Effector memory CD4-positive, alpha-beta T cell (primary cell): Measurements from ENCODE around the gene PTCHD4.

ENCODE experiments used
- DNase-seq, 3 donors: peaks; one replicate each; pipeline ENCODE4 v3.0.0-alpha.2; 2020
- H3K27ac ChIP-seq: 2 replicates; pipeline ENCODE4 v1.7.0; 2013; ENCODE audit warnings: mild to moderate bottlenecking, low read length, moderate library complexity; ENCODE audit not compliant: insufficient read depth, poor library complexity, severe bottlenecking
- H3K27me3 ChIP-seq: replicated peaks from 2 replicates; pipeline ENCODE4 v1.7.0; 2013; ENCODE audit warnings: mild to moderate bottlenecking, low read length; ENCODE audit not compliant: insufficient read depth, control insufficient read depth, poor library complexity, severe bottlenecking
- H3K36me3 ChIP-seq: 2 replicates; pipeline ENCODE4 v1.7.0; 2013; ENCODE audit warnings: mild to moderate bottlenecking, low read length, moderate library complexity; ENCODE audit not compliant: control insufficient read depth, insufficient read depth
- H3K4me1 ChIP-seq: 2 replicates; pipeline ENCODE4 v1.7.0; 2013; ENCODE audit warnings: low read length, mild to moderate bottlenecking; ENCODE audit not compliant: control insufficient read depth, insufficient read depth, poor library complexity, severe bottlenecking
- H3K4me3 ChIP-seq: 2 replicates; pipeline ENCODE4 v1.7.0; 2013; ENCODE audit warnings: low read length, low read depth, mild to moderate bottlenecking; ENCODE audit not compliant: insufficient read depth, poor library complexity, severe bottlenecking
- H3K9me3 ChIP-seq: 2 replicates; pipeline ENCODE4 v1.7.0; 2013; ENCODE audit warnings: mild to moderate bottlenecking, low read length, moderate library complexity; ENCODE audit not compliant: control insufficient read depth

Gene PTCHD4

DNA sequence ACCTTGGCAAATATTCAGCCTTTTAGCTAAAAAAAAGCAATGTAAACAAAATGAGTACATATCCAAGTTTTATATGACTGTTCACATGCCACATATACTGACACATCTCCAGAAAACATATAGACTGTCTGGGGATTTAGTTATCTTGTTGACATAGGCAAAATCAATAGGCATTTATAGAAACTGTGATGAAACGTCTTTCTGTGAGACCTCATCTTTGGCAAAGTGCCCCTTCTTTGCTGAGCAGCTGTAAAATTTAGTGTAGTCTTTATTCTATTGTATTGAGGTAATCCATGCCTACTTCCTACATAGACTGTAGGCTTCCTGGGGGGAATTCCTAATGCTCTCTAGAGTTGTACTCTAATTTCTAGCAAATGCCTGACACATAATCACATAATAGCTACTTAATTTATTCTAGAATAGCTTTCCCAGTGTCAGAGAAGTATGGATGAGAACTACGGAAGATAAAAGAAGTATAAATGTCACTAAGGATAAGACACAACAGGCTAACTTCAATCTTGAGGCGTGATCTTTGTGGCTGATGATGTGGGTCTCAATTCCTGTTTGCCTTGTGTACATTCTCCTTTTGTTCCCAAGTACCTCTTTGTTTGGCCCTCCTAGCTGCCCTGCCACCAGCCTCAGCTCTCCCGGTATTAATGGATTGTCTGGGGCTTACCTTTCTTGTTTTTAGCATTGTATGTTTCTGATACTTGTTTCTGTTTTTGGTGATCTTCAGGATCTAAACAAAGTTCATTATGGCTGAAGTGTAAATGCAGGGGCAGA lies 30.6 kb downstream of the PTCHD4 start:
- no peaks in the 10 kb centered on the region for H3K27me3 ChIP-seq
- H3K9me3 ChIP-seq = no peaks in the 10 kb centered on the region
- no peak overlapping the region for H3K4me3 ChIP-seq
- DNase-seq = no peak
- no peaks in the 10 kb centered on the region for H3K36me3 ChIP-seq
- no peak overlapping the region for H3K27ac ChIP-seq
- no peaks in the 10 kb centered on the region for H3K4me1 ChIP-seq

- Histone ChIP-seq H3K9me3 (no peaks in the 10 kb centered on the region), H3K27me3 (no peaks in the 10 kb centered on the region), H3K4me1 (no peaks in the 10 kb centered on the region), H3K4me3 (no peak overlapping the region), H3K27ac (no peak overlapping the region), H3K36me3 (no peaks in the 10 kb centered on the region)
- no peak for DNase-seq
Observed at GRCh38 chr6:48078120-48078519, 32.9 kb downstream of the PTCHD4 start.

DNA sequence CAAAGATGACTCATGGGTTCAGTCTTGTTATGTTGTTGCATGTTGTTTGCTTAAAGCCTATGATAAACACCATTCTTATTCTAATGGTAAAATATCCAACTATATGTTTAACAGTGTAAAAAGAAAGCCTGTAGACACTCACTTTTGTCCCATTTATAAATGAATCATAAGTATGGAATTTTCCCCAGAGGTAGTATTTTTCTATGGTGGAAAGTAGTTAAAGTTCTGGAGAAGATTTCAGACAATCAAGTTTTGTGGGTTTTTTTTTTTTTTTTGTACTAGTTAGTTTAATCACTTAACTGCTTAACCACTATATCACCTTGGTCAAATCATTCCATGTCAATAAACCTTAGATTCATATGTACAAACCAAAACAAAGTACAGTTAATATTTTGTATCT lies 35.8 kb downstream of the PTCHD4 start:
- Histone ChIP-seq H3K9me3 (no peaks in the 10 kb centered on the region), H3K27ac (no peak overlapping the region), H3K27me3 (no peaks in the 10 kb centered on the region), H3K4me3 (no peak overlapping the region), H3K4me1 (no peaks in the 10 kb centered on the region), H3K36me3 (no peaks in the 10 kb centered on the region)
- DNase-seq = no peak

DNA sequence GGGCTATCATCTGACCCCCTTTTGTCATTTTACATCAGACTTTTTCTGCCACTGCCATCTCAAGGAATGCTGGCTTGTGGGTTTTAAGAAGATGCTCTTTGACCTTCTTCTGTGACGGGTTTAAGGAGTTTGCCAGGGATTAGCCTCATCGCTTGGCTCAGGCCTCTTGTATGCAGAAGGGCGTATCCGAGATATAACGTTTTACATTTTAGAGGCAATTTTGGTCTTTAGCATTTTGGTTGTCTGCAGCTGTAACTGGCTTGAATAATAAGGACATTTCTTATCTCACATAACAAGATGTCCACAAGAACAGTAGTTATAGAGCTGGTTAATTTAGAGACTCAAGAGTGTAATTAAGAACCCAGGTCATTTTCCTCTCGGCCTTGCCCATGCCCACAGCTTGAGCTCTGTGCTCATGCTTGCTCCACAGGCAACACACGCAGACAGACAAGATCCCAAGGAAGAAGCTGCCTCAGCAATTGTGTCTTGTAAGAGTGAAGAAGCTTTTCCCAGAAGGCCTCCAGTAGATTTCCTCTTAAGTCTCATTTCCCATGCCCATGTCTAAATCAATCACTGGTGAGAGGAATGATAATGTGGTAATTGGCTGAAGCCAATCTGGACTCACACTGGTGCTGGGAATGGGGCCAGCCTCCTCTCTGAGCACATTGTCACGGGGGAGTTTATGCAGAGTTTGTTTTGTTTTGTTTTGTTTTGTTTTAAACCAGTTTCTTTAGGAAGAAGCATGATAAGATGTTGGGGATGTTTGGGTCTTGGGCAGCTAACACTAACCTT lies 36.8 kb downstream of the PTCHD4 start:
- no peaks in the 10 kb centered on the region for H3K9me3 ChIP-seq
- no peak overlapping the region for H3K4me3 ChIP-seq
- no peaks in the 10 kb centered on the region for H3K27me3 ChIP-seq
- no peaks in the 10 kb centered on the region for H3K4me1 ChIP-seq
- H3K36me3 ChIP-seq = no peaks in the 10 kb centered on the region
- no peak for DNase-seq
- H3K27ac ChIP-seq = no peak overlapping the region

DNA sequence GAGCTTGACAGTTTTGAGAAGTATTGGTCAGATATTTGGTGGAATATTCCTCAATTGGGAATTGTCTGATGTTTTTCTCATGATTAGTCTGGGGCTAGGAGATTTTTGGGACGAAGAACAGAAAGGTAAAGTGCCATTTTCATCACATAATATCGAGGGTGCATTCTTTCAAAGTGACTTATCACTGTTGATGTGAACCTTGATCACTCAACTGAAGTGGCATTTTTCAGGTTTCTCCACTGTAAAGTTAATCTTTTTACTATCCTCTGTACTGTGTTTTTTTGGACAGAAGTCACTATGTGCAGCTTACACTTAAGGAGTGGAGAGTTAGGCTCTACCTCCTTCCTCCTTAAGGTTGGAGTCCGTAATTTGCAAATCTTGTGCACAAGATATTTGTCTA lies 39.2 kb downstream of the PTCHD4 start:
- Histone ChIP-seq H3K4me3 (no peak overlapping the region), H3K9me3 (no peaks in the 10 kb centered on the region), H3K27ac (no peak overlapping the region), H3K4me1 (no peaks in the 10 kb centered on the region), H3K36me3 (no peaks in the 10 kb centered on the region), H3K27me3 (no peaks in the 10 kb centered on the region)
- DNase-seq = no peak

- DNase-seq = no peak
- Histone ChIP-seq H3K9me3 (no peaks in the 10 kb centered on the region), H3K27ac (no peak overlapping the region), H3K36me3 (no peaks in the 10 kb centered on the region), H3K4me1 (no peaks in the 10 kb centered on the region), H3K27me3 (no peaks in the 10 kb centered on the region), H3K4me3 (no peak overlapping the region)
Observed at GRCh38 chr6:48069280-48069679, 41.7 kb downstream of the PTCHD4 start.

- DNase-seq = no peak
- H3K27me3 ChIP-seq = no peaks in the 10 kb centered on the region
- no peaks in the 10 kb centered on the region for H3K36me3 ChIP-seq
- H3K4me3 ChIP-seq = no peak overlapping the region
- no peak overlapping the region for H3K27ac ChIP-seq
- H3K9me3 ChIP-seq = no peaks in the 10 kb centered on the region
- no peaks in the 10 kb centered on the region for H3K4me1 ChIP-seq
Observed at GRCh38 chr6:48068278-48069251, 42.4 kb downstream of the PTCHD4 start.

GRCh38 chr6:48067886-48068277 lies 43.1 kb downstream of the PTCHD4 start:
- H3K27me3 ChIP-seq = no peaks in the 10 kb centered on the region
- DNase-seq = no peak
- H3K4me3 ChIP-seq = no peak overlapping the region
- H3K9me3 ChIP-seq = no peaks in the 10 kb centered on the region
- H3K4me1 ChIP-seq = no peaks in the 10 kb centered on the region
- no peak overlapping the region for H3K27ac ChIP-seq
- no peaks in the 10 kb centered on the region for H3K36me3 ChIP-seq

- Histone ChIP-seq H3K4me3 (no peak overlapping the region), H3K27ac (no peak overlapping the region), H3K9me3 (no peaks in the 10 kb centered on the region), H3K36me3 (no peaks in the 10 kb centered on the region), H3K27me3 (no peaks in the 10 kb centered on the region), H3K4me1 (no peaks in the 10 kb centered on the region)
- no peak for DNase-seq
Observed at GRCh38 chr6:48067148-48067712, 43.8 kb downstream of the PTCHD4 start.
